OCI-LY7 (cell line): ENCODE results near the gene UTS2R. TPM values are rescaled to one million over a fixed set of nuclear protein-coding genes. Genes with fewer than 3 reads are reported as not detected.

Source experiments
- BruUV-seq: library from RNA; stranded (reverse); fragments of 400-500 nt; replicated peaks from 2 replicates; lab custom pipeline; 2021; lab: Mats Ljungman, UMichigan
- CTCF ChIA-PET: fragments of 300-600 bp; sonication (Branson Sonifier 250); formaldehyde crosslinking; loops from one replicate; lab custom pipeline; 2022; ENCODE audit warnings: antibody characterized with exemption; ENCODE audit not compliant: unreplicated experiment; lab: Charles Lee
- POLR2A ChIA-PET: fragments of 300-600 bp; sonication (Branson Sonifier 250); formaldehyde crosslinking; loops from one replicate; lab custom pipeline; 2022; ENCODE audit warnings: antibody characterized with exemption; lab: Charles Lee
- DNase-seq: peaks from one replicate; pipeline ENCODE4 v3.0.0-alpha.2; 2015; ENCODE audit warnings: low spot score
- H2AFZ ChIP-seq: fragments of 200-600 bp; sonication (generic), shearing (Covaris generic); 2 replicates; pipeline ENCODE4 v1.6.1; 2014; ENCODE audit warnings: mild to moderate bottlenecking, antibody characterized with exemption, low read length, moderate library complexity
- H3K27ac ChIP-seq: fragments of 200-600 bp; sonication (generic); 2 replicates; pipeline ENCODE4 v1.5.1; 2014; ENCODE audit warnings: mixed run types, low read depth, mild to moderate bottlenecking, moderate library complexity, low read length, inconsistent platforms; ENCODE audit not compliant: poor library complexity, severe bottlenecking
- H3K36me3 ChIP-seq: fragments of 200-600 bp; sonication (generic); 2 replicates; pipeline ENCODE4 v1.6.1; 2014; ENCODE audit warnings: mild to moderate bottlenecking, antibody characterized with exemption, low read length, moderate library complexity, mixed read lengths; ENCODE audit not compliant: insufficient read depth
- H3K4me1 ChIP-seq: fragments of 200-600 bp; sonication (generic); 2 replicates; pipeline ENCODE4 v1.5.1; 2014; ENCODE audit warnings: mild to moderate bottlenecking, low read length; ENCODE audit not compliant: insufficient read depth, poor library complexity, severe bottlenecking
- H3K4me2 ChIP-seq: fragments of 200-600 bp; sonication (generic); 2 replicates; pipeline ENCODE4 v1.6.1; 2014; ENCODE audit warnings: mild to moderate bottlenecking, low read length
- H3K4me3 ChIP-seq: fragments of 200-600 bp; sonication (generic); 2 replicates; pipeline ENCODE4 v1.5.1; 2014; ENCODE audit warnings: mild to moderate bottlenecking, low read depth, low read length; ENCODE audit not compliant: poor library complexity, severe bottlenecking
- H3K79me2 ChIP-seq: fragments of 200-600 bp; sonication (generic); 2 replicates; pipeline ENCODE4 v1.6.1; 2016; ENCODE audit warnings: low read depth, mild to moderate bottlenecking, low read length, moderate library complexity, mixed read lengths; ENCODE audit not compliant: insufficient read depth
- H3K9me2 ChIP-seq: fragments of 200-600 bp; sonication (generic); 2 replicates; pipeline ENCODE4 v1.6.1; 2016; ENCODE audit warnings: mild to moderate bottlenecking, low read length, mixed read lengths; ENCODE audit not compliant: insufficient read depth
- H3K9me3 ChIP-seq: fragments of 200-600 bp; sonication (generic); 2 replicates; pipeline ENCODE4 v1.6.1; 2014; ENCODE audit warnings: mild to moderate bottlenecking, mixed run types, low read length, mixed read lengths
- H4K20me1 ChIP-seq: fragments of 200-600 bp; sonication (generic); 2 replicates; pipeline ENCODE4 v1.6.1; 2014; ENCODE audit warnings: mild to moderate bottlenecking, antibody characterized with exemption, low read length, moderate library complexity, mixed read lengths; ENCODE audit not compliant: insufficient read depth
- CTCF ChIP-seq: fragments of 200-600 bp; sonication (generic); conservative IDR thresholded peaks from 2 replicates; pipeline ENCODE4 v1.5.1; 2014; ENCODE audit warnings: mild to moderate bottlenecking, antibody characterized with exemption, low read length, moderate library complexity, mixed read lengths
- EZH2phosphoT487 ChIP-seq: fragments of 200-600 bp; sonication (generic); IDR thresholded peaks from 2 replicates; pipeline ENCODE4 v1.6.1; 2018; ENCODE audit warnings: low read depth, borderline replicate concordance, mild to moderate bottlenecking, mixed run types, antibody characterized with exemption, low read length, moderate library complexity, mixed read lengths
- intact Hi-C: fragments of 100-400 bp; cut with micrococcal nuclease; formaldehyde crosslinking; loops from one replicate; pipeline ENCODE4 v1.10.0; 2022; ENCODE audit not compliant: unreplicated experiment
- total RNA-seq, 2 experiments: library from RNA; depleted of rRNA in 1 of 2; stranded (reverse); fragments of >200 nt in 1 of 2; shearing (Covaris generic) in 1 of 2; gene quantifications; 2 replicates each; pipeline ENCODE4 v1.2.3, GENCODE V29; 2014 to 2022

The UTS2R gene
- total RNA-seq, 2 experiments from 2014 or later, result 17.4 to 36.3 TPM

GRCh38 chr17:82354804-82355308 lies 16.7 kb upstream of the UTS2R start:
- TF ChIP-seq CTCF (no peak), EZH2phosphoT487 (no peak)
- peaks cover 83% of the 10 kb centered on the region for H3K4me1 ChIP-seq
- no peak for DNase-seq
- BruUV-seq, result no TSS peak
- POLR2A ChIA-PET, result no interaction called here
- H3K79me2 ChIP-seq, result no peaks in the 10 kb centered on the region
- no peaks in the 10 kb centered on the region for H3K9me3 ChIP-seq
- no peaks in the 10 kb centered on the region for H3K9me2 ChIP-seq
- H3K4me3 ChIP-seq, result no peak overlapping the region
- CTCF ChIA-PET, result no interaction called here
- no peak overlapping the region for H3K4me2 ChIP-seq
- H4K20me1 ChIP-seq, result no peaks in the 10 kb centered on the region
- no peak overlapping the region for H3K27ac ChIP-seq
- intact Hi-C loops, result loop anchor here (5.0 kb wide), 2 partner anchors 412 to 517 kb away; no protein-coding TSS in a partner anchor
- no peaks in the 10 kb centered on the region for H3K36me3 ChIP-seq
- H2AFZ ChIP-seq, result no peak overlapping the region

- DNase-seq, result no peak
- Histone ChIP-seq H3K4me1 (peaks cover 72% of the 10 kb centered on the region), H3K4me2 (no peak overlapping the region), H2AFZ (no peak overlapping the region), H4K20me1 (no peaks in the 10 kb centered on the region), H3K9me2 (no peaks in the 10 kb centered on the region), H3K9me3 (no peaks in the 10 kb centered on the region), H3K79me2 (no peaks in the 10 kb centered on the region), H3K36me3 (no peaks in the 10 kb centered on the region), H3K4me3 (no peak overlapping the region), H3K27ac (no peak overlapping the region)
- no peak for TF ChIP-seq CTCF
- TF ChIP-seq EZH2phosphoT487, result no peak
- BruUV-seq, result no TSS peak
- ChIA-PET CTCF (no interaction called here), POLR2A (interaction anchor here (0.6 to 1.5 kb wide), 2 partner anchors 11 to 23 kb away, joined by 4 to 5 read pairs; no protein-coding TSS in a partner anchor)
- intact Hi-C loops, result no loop called here
Observed at GRCh38 chr17:82355770-82356427, 15.7 kb upstream of the UTS2R start.
